ENCODE results near the gene MARCHF6.

- TF ChIP-seq CTCF (IDR thresholded peaks at IDR 0.05; ENCODE audit: poor library complexity) (no peak), EZH2phosphoT487 (IDR thresholded peaks at IDR 0.05; ENCODE audit: low read depth, severe bottlenecking, unreplicated experiment) (no peak), EZH2 (IDR thresholded peaks at IDR 0.05; ENCODE audit: borderline replicate concordance) (no peak)
These were observed 17.6 kb upstream of the MARCHF6 start for GRCh38 chr5:10335711-10336470.

All from hepatocyte (in vitro differentiated cells).